RWPE1 (cell line): ENCODE results near the gene ZNF423.

Experiments
- CTCF ChIA-PET: fragments of 350-600 bp; sonication (Branson Sonifier 250); formaldehyde crosslinking; extraction: SDS; loops from one replicate; lab custom pipeline; 2021; lab: Yijun Ruan, JAX
- POLR2A ChIA-PET: fragments of 400-600 bp; formaldehyde crosslinking; extraction: SDS; loops from one replicate; lab custom pipeline; 2020; ENCODE audit warnings: antibody characterized with exemption; ENCODE audit not compliant: low non-redundant PET; lab: Yijun Ruan, JAX
- DNase-seq: peaks from one replicate; pipeline ENCODE4 v3.0.0; 2012; ENCODE audit warnings: low spot score
- H3K27ac ChIP-seq: fragments of 450-650 bp; 2 replicates; pipeline ENCODE4 v1.5.1; 2017
- CTCF ChIP-seq: fragments of 450-650 bp; conservative IDR thresholded peaks from 2 replicates; pipeline ENCODE4 v1.5.1; 2017; ENCODE audit warnings: low read depth, mild to moderate bottlenecking

ZNF423 gene

GRCh38 chr16:49462362-49462988 is 393.4 kb downstream of the ZNF423 start:
- CTCF ChIA-PET = no interaction called here
- POLR2A ChIA-PET = no interaction called here
- DNase-seq = no peak
- no peak for TF ChIP-seq CTCF
- H3K27ac ChIP-seq = no peak overlapping the region

GRCh38 chr16:49461517-49461951 is 394.4 kb downstream of the ZNF423 start:
- no peak for DNase-seq
- ChIA-PET CTCF (no interaction called here), POLR2A (no interaction called here)
- no peak for TF ChIP-seq CTCF
- H3K27ac ChIP-seq = no peak overlapping the region

- no peak for TF ChIP-seq CTCF
- no peak for DNase-seq
- no peak overlapping the region for H3K27ac ChIP-seq
- POLR2A ChIA-PET = no interaction called here
- CTCF ChIA-PET = no interaction called here
Measured at GRCh38 chr16:49460786-49461470, 395.0 kb downstream of the ZNF423 start.

GRCh38 chr16:49459953-49460735 is 395.8 kb downstream of the ZNF423 start:
- no peak for DNase-seq
- TF ChIP-seq CTCF = no peak
- POLR2A ChIA-PET = no interaction called here
- CTCF ChIA-PET = no interaction called here
- H3K27ac ChIP-seq = no peak overlapping the region

GRCh38 chr16:49458656-49459445 is 397.1 kb downstream of the ZNF423 start:
- ChIA-PET POLR2A (no interaction called here), CTCF (interaction anchor here (0.6 kb wide), 1 partner anchor 181 kb away, joined by 3 read pairs; no protein-coding TSS in a partner anchor)
- H3K27ac ChIP-seq = no peak overlapping the region
- no peak for TF ChIP-seq CTCF
- DNase-seq = no peak

GRCh38 chr16:49458243-49458642 is 397.7 kb downstream of the ZNF423 start:
- POLR2A ChIA-PET = no interaction called here
- H3K27ac ChIP-seq = no peak overlapping the region
- CTCF ChIA-PET = interaction anchor here (0.6 kb wide), 1 partner anchor 181 kb away, joined by 3 read pairs; no protein-coding TSS in a partner anchor
- no peak for DNase-seq
- TF ChIP-seq CTCF = no peak
